ENCODE measurements around the gene MEF2B.
"Not testable (repeated sequence)": the region's sequence is repeated elsewhere in the genome, so short reads cannot be mapped to it uniquely, and the experiment has no call there.

MEF2B gene

GRCh38 chr19:19192910-19193423 is 22.9 kb upstream of the MEF2B start:
- no peak for DNase-seq (ENCODE audit: low read depth)

DNA sequence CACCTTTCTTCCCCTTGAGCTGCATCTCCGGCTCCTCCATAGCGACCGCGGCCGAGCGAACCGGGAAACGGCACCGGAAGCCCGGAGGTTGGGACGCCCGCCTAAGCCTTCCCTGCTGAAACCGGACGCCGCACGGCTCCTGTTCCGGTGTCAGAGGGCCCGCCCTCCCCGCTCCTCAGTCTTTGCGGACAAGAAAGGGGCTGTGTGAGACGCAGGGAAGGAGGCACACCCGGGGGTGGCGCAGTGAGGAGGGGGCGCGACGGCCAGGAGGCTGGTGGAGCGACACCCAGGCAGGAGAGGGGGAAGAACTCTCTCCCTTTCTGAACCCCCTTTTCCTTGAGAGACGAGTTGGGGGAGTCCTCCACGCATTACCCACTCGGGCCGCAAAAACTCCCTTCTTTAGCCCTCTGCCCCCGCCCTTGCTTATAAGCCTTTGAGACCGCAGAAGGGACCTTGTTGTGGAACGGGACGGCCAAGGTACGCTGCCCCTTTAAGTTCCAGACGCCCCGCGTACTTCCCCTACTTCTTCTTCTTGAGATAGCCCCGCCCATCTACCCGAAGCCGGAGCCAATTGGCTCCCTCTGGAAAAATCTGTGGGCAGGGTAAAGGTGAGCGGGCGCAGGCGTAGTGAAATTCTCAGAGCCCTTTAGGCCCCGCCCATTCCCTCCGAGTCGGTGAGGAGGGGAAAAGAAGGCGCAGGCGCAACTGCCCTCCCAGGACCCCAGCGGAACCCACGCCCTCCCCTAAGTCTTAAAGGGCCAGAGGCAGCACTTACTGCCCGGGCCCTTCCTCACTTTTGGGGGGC is 22.2 kb upstream of the MEF2B start, which contains the start of the genes BORCS8 and RFXANK:
Gene BORCS8, minus strand, starts transcription at position 75 of the 805 bp plus-strand sequence. Its CDS starts 35 bp downstream, at position 40.
Gene RFXANK, plus strand, starts transcription at position 181 of the 805 bp plus-strand sequence. CDS start 1,689 bp downstream, outside the sequence.
- peak; percentile 98 for DNase-seq (ENCODE audit: low read depth)

- DNase-seq (ENCODE audit: low read depth): no peak
Measured at GRCh38 chr19:19191768-19192077, 21.7 kb upstream of the MEF2B start.

DNA sequence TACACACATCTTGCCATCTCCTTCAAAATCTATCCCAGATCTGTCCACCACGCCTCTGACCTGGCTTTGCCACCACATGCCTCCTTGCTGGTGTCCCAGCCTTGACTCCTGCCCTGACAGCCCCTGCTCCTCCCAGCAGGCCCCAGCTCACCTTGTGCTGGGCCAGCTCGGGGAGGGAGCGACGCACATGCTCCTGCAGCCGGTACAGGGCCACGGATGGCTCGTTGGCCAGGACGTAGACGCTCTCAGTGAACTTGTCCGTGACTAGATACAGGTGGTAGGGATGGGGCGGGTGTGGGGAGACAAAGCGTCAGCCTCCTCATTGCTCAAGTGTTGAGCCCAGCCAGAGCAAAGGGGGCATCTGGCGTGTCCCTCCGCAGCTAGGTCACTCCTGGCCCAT is 16.7 kb upstream of the MEF2B start:
- DNase-seq (ENCODE audit: low read depth): no peak

- no peak for DNase-seq (ENCODE audit: low read depth)
Measured at GRCh38 chr19:19185853-19186740, 16.0 kb upstream of the MEF2B start.

DNA sequence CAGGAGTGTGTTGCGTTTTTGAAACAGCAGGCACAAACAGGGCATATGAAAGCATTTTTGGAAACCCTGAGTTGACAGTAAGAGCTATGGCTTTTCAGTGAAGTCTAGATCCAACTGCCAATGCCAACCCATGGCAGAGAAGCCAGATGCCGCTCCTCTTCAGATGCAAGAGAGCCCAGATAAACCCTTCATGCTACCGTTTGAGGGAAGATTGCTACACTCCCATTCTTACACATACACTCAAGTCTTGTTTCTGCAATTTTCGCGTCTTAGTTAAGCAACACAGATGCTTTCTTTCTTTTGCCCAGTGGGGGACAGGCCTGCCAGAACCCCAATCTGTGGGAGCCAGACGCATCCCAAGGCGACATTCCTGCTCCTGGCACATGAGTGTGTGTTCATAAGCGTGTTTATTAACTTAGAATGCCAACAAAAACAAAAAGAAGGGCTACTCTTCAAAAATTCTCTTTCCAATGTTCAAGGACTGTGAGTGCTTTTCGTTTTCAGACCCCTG is 11.5 kb upstream of the MEF2B start:
- DNase-seq (ENCODE audit: low read depth): no peak

DNA sequence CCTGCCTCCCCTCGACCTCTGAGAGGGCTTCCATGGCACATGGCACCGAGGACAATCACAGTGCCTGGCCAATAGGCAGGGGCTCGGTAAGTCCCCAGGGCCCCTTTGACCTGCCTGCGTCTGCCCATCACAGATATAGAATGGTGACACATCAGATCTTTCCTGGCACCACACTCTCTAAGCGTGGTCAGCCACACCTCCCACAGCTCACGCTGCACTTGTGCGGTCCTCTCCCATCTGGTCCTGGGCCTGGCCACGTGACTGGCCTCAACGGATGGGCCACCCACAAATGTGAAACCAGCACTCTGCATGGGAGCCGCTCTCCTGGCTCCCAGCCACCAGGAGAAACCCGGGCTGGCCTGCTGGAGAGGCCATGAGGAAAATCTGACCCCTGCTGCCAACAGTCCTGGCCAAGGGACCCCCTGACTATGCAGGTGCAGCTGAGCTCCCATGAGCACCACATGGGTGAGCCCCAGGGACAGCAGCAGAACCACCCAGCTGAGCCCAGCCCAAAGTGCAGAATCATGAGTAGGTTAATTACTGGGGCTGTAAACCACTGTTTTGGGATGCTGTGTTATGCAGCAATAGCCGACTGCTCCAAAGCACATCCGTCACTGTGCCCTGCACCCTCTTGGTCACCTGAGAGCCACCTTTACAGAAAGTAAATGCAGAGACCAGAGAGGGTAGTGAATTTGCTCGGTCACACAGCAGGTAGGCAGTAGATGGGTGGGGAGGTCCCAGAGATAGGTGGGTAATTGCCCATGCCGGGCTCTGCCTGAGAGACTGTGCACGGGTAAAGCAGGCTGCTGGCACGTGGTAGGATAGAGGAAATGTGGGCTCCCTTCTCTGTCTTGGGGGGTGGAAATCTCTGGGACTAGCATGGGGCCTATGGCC is 9.7 kb upstream of the MEF2B start:
- no peak for DNase-seq (ENCODE audit: low read depth)

GRCh38 chr19:19176950-19177349 is 6.9 kb upstream of the MEF2B start:
- no peak for DNase-seq (ENCODE audit: low read depth)

- DNase-seq (ENCODE audit: low read depth): not testable (repeated sequence)
Measured at GRCh38 chr19:19173243-19173642, 3.2 kb upstream of the MEF2B start.

DNA sequence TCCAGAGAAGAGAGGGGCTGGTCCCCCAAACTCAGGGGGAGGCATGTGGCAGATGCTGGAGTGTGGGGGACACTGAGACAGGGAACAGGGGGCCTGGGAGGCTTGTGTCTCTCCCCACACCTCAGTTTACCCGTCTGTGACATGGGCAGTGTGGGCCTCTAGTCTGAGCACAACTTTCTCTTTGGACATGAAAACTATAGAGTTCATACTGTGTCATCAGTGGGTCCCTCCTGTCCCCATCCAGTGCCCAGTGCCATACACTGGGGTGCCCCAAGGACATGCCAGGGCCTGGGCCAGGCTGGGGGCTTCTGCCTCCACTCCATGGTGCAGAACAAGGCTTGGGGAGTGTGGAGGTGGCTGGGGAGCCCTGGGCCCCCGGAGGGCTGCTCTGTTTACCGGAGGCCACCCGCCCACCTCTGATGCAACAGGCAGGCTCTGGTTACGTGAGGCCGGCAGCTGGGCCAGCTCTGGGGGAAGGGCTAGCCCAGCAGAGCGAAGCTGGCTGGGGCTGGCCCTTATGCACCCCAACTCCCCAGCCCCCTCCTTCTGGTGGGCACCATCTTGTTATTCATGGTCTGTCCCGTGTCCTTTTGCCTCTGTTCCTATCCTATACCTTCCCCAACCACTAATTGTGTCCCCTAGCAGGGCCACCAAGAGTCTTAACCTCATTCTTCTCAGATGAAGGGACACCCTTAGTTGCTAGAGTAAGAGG is 1.9 kb upstream of the MEF2B start:
- peak; percentile 71 for DNase-seq (ENCODE audit: low read depth)

DNA sequence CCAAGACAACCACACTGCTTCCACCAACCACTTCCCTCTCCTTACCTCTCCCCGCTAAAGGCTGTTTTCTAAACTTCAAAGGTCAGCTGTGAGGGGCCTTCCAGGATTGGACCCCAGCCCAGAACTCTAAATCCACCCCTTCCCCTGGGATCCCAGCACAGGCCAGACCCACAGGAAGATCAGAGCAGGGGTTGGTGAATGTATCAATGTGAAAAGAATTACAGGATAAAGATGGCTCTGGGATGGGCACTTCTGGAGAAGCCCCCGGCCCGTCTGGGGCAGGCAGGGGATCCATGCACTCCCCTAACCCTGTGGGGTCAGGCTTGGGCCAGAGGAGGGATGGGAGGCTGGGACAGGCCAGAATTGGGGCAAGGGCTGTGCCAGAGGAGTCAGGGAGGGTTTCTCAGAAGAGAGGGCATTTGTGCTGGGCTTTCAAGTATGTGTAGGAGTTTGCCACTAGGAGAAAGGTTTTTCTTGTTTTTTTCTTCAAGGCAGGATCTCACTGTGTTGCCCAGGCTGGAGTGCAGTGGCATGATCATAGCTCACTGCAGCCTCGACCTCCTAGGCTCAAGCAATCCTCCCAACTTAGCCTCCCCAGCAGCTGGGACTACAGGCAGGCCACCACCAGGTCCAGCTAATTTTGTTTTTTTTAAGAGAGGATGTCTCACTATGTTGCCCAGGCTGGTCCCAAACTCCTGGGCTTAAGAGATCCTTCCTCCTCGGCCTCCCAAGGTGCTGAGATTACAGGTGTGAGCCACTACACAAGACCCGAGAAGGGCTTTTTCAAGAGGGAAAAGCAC is 1.0 kb upstream of the MEF2B start:
- peak; percentile 63 for DNase-seq (ENCODE audit: low read depth)

- DNase-seq (ENCODE audit: low read depth): no peak
Measured at GRCh38 chr19:19169236-19170052, 619 bp downstream of the MEF2B start.

DNA sequence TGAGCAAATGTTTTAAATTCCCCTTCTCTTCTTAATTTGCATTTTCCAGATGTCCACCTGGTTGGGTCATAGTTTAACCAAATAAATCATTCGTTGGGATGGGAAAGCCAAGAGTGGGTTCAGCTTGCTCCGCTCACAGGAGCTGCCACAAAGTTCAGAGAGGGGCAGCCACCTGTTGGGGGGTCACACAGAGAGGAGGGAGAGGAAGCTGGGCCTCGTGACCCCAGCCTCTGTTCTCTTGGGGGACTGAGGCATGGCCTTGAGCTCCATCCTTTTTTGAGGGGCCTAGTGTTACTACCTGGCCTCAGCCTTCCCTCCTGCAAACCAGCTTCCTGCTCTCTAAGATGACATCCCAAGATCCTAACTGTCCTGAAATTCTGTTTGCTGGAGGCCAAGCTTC is 2.5 kb downstream of the MEF2B start:
- no peak for DNase-seq (ENCODE audit: low read depth)

GRCh38 chr19:19165396-19165795 is 4.7 kb downstream of the MEF2B start:
- DNase-seq (ENCODE audit: low read depth): no peak

DNA sequence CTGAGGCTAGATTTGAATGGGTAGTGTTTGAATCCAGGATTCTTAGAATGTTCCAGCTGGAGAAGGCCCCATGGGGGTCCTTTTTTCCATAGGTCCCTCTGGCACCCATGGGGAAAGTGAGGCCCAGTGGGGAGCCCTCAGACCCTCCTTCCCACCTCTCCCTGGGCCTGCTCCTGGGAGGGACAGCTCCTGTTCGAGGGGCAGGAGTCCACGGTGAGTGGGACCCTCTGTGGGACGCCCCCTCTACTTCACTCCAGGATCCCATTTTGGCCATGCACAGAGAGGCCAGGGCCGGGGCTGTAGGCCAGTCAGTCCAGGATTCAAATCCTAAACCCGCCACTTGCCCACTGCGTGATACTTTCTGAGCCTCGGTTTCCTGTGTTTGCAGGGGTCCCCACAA is 7.6 kb downstream of the MEF2B start:
- no peak for DNase-seq (ENCODE audit: low read depth)

GRCh38 chr19:19160461-19161035 is 9.5 kb downstream of the MEF2B start:
- DNase-seq (ENCODE audit: low read depth): no peak

DNA sequence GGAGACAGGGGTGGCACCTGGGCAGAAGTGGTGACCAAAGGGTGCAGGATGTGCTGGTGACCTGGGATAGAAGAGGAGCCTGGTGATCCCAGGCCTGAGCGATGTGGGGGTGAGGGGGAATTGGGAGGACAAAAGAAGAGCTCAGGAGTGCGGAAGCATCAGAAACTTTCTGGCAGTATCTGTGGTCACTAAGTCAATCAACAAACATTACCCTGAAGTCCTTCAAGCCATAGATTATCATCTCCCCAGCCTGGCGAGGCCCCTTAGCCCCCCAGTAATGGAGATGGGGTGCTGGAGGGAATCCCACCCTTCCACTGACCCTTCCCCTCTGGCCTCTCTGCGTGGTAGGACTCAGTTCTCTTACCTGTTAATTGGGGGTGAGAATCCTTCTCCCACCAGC is 10.5 kb downstream of the MEF2B start:
- no peak for DNase-seq (ENCODE audit: low read depth)

GRCh38 chr19:19157808-19158207 is 12.3 kb downstream of the MEF2B start:
- no peak for DNase-seq (ENCODE audit: low read depth)
